Stimulated activated CD8-positive, alpha-beta memory T cell treated with anti-CD3 and anti-CD28 coated beads, Interleukin-15, amount 100 ng/mL, for 4 hours (primary cell): Measurements from ENCODE around the gene PRCC.

Experiments
- DNase-seq, 2 donors: peaks; one replicate each; pipeline ENCODE4 v3.0.0-alpha.2; 2020; ENCODE audit warnings: low read depth in 2 of 2

Gene PRCC

DNA sequence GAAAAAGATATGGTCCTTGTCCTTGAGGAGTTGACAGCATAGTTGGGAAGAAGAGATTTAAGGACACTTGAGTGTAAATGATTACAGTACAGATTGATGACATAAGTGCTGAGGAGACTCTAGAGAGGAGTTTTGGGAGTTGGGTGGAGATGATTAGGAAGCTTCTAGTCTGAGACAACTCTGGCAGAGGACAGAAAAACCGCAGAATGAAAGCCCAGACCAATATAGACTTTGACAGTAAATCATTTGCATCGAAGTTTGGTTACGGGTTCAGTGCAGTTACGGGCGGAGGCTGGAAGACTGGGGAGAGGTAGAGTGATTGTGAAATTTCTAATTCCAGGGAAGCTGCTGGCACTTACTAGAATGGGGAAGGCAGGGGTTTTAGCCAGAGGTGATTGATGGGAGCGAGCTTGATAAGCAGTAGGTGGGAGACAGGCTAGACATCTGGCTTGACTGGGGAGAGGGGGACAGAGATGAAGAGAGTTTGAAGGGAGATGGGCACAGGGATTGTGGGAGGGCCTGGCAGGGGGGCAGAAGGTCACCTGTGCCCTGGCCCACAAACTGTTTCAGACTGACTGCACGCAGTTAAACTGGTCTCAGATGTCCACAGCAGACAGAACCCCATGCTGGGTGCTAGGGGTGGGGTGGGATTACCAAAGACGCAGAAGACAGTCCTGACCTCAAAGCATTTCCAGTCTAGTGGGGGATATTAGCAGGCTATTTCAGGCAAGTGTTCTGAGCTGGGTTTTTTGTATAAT lies 29.2 kb downstream of the PRCC start:
- no peak for DNase-seq

DNA sequence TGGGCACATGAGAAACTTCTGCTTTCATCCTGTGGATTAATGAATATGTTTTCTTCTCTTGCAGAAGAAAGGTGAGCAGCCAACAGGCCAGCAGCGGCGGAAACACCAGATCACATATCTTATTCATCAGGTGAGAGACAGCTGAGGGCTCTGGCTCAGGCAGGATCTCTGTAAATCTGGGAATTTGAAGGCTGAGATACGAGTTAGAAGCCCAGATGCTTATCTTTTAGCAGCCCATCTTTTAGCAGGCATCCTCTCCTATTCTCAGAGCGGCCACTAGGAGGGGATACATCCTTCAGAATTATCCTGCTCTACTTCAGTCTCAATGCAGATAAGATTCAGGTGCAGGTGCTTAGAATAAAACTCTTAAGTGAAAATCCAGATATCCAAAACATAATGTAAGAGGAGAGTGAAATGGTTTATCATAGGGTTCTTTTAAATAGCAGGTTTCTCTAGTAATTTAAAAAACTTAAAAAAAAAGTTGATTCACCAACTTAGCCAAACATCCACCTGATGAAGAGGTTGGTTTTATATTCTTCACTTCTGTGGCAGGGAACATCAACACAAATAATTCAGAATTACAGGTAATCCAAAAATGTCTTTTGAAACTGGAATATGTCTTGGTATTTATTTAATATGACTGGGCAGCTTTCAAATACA lies 30.0 kb downstream of the PRCC start:
- no peak for DNase-seq

DNA sequence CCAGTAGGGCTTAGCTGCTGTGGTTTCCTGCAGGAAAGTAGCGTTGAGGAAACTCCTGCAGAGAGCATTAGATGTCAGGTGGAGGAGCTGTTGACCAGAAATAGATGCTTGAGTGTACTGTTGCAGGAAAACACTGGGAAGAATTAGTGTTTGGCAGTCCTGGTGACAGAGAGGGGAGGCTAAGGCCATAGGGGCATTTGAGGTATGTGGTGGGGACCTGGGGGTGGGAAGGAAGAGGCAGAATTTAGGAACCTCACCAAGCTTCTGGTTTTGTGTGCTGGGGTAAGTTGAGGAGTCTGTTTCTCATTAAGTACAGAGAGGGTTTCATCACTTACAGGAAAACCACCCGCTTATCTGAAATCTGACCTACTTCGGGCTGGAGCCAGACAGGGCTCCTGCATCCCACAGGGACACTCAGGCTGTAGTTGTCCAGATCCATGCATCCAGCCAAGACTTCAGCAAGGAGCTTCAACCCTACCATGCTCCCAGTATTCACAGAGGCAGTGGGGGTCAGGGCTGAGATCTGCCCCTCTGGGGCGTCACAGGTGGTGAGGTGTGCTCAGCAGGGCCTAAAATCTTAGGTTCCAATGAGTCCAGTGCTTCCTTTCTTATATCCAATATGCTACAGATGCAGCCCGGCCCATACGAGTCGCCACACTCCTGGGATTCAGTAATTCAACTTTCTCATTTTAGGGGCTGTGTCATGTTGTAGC lies 34.2 kb downstream of the PRCC start:
- DNase-seq: no peak

GRCh38 chr1:156802421-156802935 lies 35.1 kb downstream of the PRCC start:
- no peak for DNase-seq

GRCh38 chr1:156803086-156803851 lies 35.9 kb downstream of the PRCC start:
- DNase-seq: no peak

GRCh38 chr1:156804026-156804425 lies 36.7 kb downstream of the PRCC start:
- DNase-seq: no peak

DNA sequence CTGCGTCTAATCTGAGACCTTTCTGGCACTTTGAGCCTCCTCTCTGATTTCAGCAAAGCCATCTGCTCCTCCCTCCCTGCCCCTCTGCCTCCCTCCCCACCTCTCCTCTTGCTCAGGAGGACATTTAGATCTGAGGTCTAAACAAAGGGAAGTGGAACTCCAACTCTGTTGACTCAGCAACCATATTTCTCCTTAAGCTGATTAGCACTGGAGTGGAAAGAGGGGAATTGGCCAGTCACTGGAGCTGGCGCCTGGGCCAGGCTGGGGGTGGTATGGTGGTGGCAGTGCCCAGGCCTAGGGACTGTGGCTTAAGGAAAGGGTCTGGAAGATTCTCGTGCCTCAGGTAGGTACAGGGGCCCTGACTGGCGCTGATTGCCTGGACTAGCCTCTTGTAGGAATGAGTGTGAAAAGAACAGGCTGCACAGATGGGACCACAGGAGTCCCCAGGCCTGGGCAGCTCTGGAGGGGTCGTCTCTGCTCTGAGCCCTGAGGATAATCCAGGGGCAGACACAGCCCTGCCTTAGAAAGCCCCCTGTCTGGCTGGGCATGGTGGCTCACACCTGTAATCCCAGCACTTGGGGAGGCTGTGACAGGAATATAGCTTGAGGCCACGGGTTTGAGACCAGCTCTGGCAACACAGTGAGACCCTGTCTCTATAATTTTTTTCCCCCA lies 37.4 kb downstream of the PRCC start:
- DNase-seq: no peak

- no peak for DNase-seq
Measured at GRCh38 chr1:156805766-156806511, 38.6 kb downstream of the PRCC start.

DNA sequence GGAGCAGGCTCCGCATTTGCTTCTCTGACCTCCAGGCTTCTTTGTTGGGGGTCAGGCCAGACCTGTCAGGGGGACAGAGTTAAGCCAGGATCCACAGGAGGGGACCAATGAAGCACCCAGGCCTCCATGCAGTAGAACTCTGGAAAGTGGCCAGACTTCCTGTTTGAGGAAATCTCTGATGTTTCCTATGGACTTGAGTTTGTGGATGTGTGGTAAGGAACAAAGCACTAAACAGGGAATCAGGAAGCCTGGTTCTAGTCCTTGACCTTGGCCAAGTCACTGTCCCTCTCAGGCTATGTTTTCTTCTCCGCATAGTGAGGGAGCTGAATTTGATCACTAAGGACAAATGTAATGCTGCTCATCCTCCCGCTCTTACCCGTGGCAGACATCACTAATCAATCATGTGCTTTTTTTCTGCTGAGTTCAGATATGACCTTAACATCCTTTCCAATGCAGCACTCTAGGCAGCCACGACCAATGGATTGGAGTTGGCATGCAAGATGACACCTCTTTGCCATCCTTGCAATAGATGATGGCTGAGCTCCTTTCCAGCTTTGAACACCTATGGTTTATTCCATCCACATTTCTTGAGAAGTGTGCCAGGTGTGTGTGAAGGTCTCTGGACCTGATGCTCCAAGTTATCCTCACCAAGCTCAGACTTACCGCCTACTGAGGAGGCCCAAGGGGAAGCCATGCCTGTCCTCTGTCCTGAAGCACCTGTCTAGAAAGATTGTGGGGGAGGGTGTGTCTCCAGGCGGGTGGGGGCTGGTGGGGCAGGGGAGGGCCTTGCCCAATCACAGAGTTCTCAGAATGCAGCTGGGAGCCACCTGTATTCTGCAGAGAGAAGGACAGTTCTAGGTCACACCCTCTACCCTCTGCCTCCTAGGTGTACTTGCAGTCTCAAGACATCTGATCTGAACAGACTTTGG lies 39.4 kb downstream of the PRCC start:
- DNase-seq: no peak

DNA sequence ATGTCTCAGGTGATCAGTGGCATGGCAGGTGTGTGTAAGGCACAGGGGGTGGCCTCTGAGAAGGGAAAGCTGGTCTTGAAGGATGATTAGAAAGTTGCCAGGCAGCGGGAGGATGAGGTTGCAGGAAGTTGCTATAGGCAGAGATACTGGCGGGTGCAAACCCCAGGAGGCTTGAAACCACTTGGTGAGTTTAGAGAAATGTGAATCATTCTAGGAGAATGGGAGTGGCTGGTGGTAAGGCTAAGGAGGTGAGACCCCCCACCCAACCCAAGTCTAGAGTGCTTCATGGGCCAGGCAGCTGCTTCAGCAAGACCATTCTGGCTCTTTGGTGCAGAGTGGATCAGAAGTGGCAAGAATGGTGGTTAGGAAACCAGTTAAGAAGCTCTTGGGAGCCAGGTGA lies 40.3 kb downstream of the PRCC start:
- no peak for DNase-seq

GRCh38 chr1:156808186-156809030 lies 41.1 kb downstream of the PRCC start:
- DNase-seq: no peak

DNA sequence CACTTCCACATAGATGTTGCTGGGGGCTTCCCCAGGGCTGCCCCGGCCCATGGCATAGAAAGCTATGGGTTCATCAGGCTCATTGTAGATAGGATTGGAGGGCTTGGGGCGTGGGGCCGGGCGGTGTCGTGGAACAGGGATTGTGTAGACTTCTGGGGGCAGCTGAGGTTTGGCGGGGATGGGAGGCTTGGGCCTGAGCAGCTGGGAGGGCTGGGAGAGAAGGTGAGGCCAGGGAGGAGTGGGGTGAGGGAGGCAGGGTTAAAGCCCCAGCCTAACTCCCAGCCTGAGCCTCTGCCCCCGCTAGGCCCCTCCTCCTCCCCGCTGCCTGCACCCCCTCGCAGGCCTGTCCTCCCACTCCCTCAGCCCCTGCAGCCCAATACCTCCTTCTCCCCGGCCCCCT lies 41.9 kb downstream of the PRCC start:
- DNase-seq: no peak

GRCh38 chr1:156809711-156810366 lies 42.5 kb downstream of the PRCC start:
- DNase-seq: no peak

- no peak for DNase-seq
Measured at GRCh38 chr1:156811168-156811567, 43.8 kb downstream of the PRCC start.

DNA sequence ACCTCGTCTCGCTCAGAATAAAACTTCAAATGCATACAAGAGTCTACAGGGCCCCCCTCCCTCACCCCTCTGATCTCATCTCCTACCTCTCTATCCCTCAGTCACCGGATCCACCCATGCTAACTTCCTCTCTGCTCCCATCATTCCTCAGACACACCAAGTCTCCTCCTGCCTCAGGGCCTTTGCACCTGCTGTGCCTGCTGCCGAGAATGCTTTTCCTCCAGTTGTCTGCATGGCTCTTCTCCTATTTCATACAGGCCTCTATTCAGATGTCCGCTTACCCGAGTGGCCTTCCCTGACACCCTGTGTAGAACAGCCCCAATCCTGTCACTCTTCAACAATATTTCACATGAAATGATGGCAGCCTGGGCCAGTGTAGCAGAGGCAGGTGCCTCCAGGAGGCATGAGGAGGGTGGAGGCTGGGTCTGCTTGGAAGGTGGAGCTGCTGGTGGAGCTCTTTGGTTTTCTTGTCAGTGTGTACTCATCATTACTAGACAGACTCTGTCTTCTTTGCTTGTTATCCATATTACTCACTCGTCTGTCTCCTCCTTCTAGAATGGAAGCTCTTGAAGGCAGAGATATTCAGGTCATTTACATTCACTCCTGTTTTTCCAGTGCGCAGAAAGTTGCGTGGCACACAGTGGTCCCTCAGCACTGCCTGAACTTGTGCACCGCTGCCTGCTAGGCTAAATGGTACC lies 45.1 kb downstream of the PRCC start:
- DNase-seq: no peak

GRCh38 chr1:156813298-156813697 lies 46.0 kb downstream of the PRCC start:
- no peak for DNase-seq
